Measurements from ENCODE around the gene GPR78.
"Not testable (repeated sequence)": the region's sequence is repeated elsewhere in the genome, so short reads cannot be mapped to it uniquely, and the experiment has no call there.

GPR78 gene

DNA sequence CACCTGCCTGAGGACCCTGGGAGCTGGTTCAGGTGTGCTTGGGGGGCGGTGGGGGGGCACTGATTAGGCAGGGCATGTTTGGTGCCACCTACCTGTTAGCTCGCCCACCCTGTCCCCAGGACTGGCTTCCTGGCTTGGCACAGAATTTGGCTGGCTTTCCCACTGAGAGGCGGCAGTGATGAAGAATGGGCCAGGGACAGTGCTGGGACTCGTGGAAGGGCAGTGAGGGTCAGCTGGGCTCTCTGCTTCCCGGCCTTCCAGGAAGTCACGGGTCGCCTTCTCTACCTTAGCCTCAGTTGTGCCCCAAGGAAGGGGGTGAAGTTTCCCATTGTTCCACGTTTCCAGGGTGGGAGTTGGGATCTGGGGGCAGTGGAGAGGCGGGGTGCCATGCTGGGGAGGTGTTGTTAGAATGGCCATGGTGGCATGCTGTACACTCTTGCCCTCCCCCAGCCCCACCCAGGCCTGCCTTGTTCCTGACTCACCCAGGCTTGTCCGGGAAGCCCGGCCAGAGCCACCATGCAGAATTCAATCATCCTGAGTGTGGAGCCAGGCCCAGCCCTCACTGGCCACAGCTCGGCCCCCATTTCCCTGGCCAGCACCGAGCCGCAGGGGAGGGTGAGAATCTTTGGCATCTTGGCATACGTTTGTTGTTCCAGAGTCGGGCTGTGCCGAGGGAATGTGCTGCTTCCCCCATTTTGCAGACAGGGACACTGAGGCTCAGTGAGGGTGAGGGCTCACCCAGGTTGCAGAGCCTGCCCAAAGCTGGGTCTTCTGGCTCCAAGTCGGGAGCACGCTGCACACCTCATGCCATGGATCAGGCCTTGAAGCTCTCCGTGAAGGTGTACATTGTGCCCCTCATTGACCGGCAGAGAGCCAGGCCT is 21.9 kb upstream of the GPR78 start:
- DNase-seq (ENCODE audit: low read depth in 1 of 2, low spot score in 1 of 2) = no peak
- in situ Hi-C loops (cut with HindIII; ENCODE audit: low pct_unique_long_range_greater_than_20kb, low sequenced_read_pairs) = no loop called here
- TF ChIP-seq JUND (IDR thresholded peaks at IDR 0.05; ENCODE audit: low read depth) = no peak

DNA sequence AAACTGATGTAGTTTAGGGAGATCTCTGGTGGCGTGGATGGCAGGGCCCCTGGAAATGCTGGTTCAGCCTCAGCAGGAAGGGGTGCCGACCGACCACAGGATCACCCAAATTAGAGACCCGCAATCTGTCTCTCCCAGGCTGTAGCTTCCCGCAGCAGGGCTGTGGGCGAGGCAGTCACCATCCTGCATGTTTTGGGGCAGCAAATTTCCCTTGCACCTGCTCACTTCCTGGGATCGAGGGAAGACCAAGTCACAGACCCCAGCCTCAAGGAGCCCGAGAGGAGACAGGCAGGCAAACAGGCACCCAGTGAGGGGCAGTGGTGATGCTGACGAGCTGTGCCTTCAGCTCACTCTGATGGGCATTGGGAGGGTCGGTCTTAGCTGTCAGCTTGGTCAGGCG is 21.2 kb upstream of the GPR78 start:
- in situ Hi-C loops (cut with HindIII; ENCODE audit: low pct_unique_long_range_greater_than_20kb, low sequenced_read_pairs) = no loop called here
- no peak for DNase-seq (ENCODE audit: low read depth in 1 of 2, low spot score in 1 of 2)
- TF ChIP-seq JUND (IDR thresholded peaks at IDR 0.05; ENCODE audit: low read depth) = no peak

- no peak for DNase-seq (ENCODE audit: low read depth in 1 of 2, low spot score in 1 of 2)
- in situ Hi-C loops (cut with HindIII; ENCODE audit: low pct_unique_long_range_greater_than_20kb, low sequenced_read_pairs) = no loop called here
- TF ChIP-seq JUND (IDR thresholded peaks at IDR 0.05; ENCODE audit: low read depth) = no peak
These were observed 20.5 kb upstream of the GPR78 start for GRCh38 chr4:8559524-8560264.

DNA sequence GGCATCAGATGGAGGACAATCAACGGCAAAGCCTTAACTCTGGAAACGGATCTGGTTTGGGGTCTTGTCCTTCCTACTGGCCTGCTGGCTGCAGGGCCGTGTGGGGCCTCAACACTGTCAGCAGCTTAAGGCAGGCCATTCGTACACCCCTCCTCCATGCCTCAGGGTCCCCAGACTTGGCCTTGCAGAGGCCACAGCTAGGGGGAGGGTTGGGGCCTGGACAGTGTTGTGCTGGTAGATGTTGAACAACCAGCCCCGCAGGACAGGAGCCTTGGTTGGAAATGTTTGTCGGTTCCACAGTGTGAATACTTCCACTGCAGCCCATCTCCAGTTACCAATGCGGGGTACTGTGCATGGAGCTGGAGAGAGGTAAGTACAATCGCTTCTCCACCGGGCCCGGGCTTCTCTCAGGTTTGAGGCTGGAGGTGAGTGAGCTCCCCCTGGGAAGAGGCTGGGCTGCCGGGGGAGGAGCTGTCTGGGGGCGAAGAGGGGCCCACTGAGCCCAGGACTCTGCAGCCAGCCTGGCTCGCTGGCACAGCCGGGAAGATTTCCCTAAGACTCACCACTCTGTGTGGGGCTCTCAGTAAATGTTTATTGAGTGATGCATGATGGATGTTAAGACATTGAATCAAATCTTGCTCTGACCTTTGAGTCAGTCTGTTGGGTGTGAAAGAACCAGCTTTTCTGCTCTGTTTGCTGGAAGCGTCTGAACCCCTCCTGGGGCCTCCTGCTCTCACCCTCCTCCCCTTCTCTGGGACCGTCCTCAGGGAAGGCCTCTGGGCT is 19.7 kb upstream of the GPR78 start:
- no peak for TF ChIP-seq JUND (IDR thresholded peaks at IDR 0.05; ENCODE audit: low read depth)
- no peak for DNase-seq (ENCODE audit: low read depth in 1 of 2, low spot score in 1 of 2)
- in situ Hi-C loops (cut with HindIII; ENCODE audit: low pct_unique_long_range_greater_than_20kb, low sequenced_read_pairs) = no loop called here

DNA sequence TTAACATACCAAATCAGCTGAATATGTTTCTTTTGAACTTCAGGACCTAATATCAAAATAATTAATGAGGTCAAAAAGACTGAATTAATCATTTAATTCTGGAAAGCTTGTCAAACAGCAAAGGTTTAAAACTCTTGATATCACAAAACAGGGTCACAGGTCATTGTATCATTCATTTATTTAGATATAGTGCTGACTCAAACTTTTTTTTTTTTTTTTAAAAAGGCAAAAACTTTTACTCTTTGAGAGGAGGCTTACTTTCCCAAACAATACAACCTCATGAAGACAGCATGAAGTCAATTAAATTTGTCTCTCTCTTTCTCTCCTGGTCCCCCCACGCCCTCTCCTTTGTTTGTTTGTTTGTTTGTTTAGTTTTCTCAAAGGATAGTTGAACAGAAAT is 15.6 kb upstream of the GPR78 start:
- TF ChIP-seq JUND (IDR thresholded peaks at IDR 0.05; ENCODE audit: low read depth) = no peak

GRCh38 chr4:8568068-8568668 is 12.0 kb upstream of the GPR78 start:
- in situ Hi-C loops (cut with HindIII; ENCODE audit: low pct_unique_long_range_greater_than_20kb, low sequenced_read_pairs) = no loop called here
- TF ChIP-seq JUND (IDR thresholded peaks at IDR 0.05; ENCODE audit: low read depth) = no peak
- DNase-seq (ENCODE audit: low read depth in 1 of 2, low spot score in 1 of 2) = no peak

More for the DNA sequence above, 15.6 kb upstream of the GPR78 start:
- in situ Hi-C loops (cut with HindIII; ENCODE audit: low pct_unique_long_range_greater_than_20kb, low sequenced_read_pairs) = no loop called here
- no peak for DNase-seq (ENCODE audit: low read depth in 1 of 2, low spot score in 1 of 2)

- in situ Hi-C loops (cut with HindIII; ENCODE audit: low pct_unique_long_range_greater_than_20kb, low sequenced_read_pairs) = no loop called here
- no peak for DNase-seq (ENCODE audit: low read depth in 1 of 2, low spot score in 1 of 2)
- TF ChIP-seq JUND (IDR thresholded peaks at IDR 0.05; ENCODE audit: low read depth) = no peak
These were observed 10.0 kb upstream of the GPR78 start for GRCh38 chr4:8570201-8570600.

GRCh38 chr4:8571702-8572685 is 8.2 kb upstream of the GPR78 start:
- in situ Hi-C loops (cut with HindIII; ENCODE audit: low pct_unique_long_range_greater_than_20kb, low sequenced_read_pairs) = no loop called here
- DNase-seq (ENCODE audit: low read depth in 1 of 2, low spot score in 1 of 2) = peak in 1 of 2 experiments; percentile 14
- no peak for TF ChIP-seq JUND (IDR thresholded peaks at IDR 0.05; ENCODE audit: low read depth)

- DNase-seq (ENCODE audit: low read depth in 1 of 2, low spot score in 1 of 2) = no peak
- TF ChIP-seq JUND (IDR thresholded peaks at IDR 0.05; ENCODE audit: low read depth) = no peak
- in situ Hi-C loops (cut with HindIII; ENCODE audit: low pct_unique_long_range_greater_than_20kb, low sequenced_read_pairs) = no loop called here
These were observed 6.9 kb upstream of the GPR78 start for GRCh38 chr4:8573266-8573665.

- no peak for DNase-seq (ENCODE audit: low read depth in 1 of 2, low spot score in 1 of 2)
- TF ChIP-seq JUND (IDR thresholded peaks at IDR 0.05; ENCODE audit: low read depth) = no peak
- in situ Hi-C loops (cut with HindIII; ENCODE audit: low pct_unique_long_range_greater_than_20kb, low sequenced_read_pairs) = no loop called here
These were observed 5.3 kb upstream of the GPR78 start for GRCh38 chr4:8574796-8575370.

- DNase-seq (ENCODE audit: low read depth in 1 of 2, low spot score in 1 of 2) = no peak
- in situ Hi-C loops (cut with HindIII; ENCODE audit: low pct_unique_long_range_greater_than_20kb, low sequenced_read_pairs) = no loop called here
- TF ChIP-seq JUND (IDR thresholded peaks at IDR 0.05; ENCODE audit: low read depth) = no peak
These were observed 4.7 kb upstream of the GPR78 start for GRCh38 chr4:8575457-8575856.

DNA sequence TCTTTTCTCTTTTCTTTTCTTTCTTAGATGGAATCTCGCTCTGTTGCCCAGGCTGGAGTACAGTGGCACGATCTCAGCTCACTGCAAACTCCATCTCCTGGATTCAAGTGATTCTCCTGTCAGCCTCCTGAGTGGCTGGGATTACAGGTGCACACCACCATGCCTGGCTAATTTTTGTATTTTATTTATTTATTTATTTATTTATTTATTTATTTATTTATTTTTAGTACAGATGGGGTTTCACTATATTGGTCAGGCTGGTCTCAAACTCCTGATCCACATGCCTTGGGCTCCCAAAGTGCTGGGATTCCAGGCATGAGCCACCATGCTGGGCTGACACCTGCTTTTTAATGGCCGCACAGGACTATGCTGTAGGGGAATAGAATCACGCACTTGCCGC is 3.6 kb upstream of the GPR78 start:
- in situ Hi-C loops (cut with HindIII; ENCODE audit: low pct_unique_long_range_greater_than_20kb, low sequenced_read_pairs); DNase-seq (ENCODE audit: low read depth in 1 of 2, low spot score in 1 of 2): not testable (repeated sequence)

Measured in T47D (cell line).